GM12875 (cell line): ENCODE measurements around the gene CYTH1.
A peak's percentile ranks its signal among the peaks of the same experiment; 100 is the strongest.

ENCODE experiments used
- H3K4me3 ChIP-seq: one replicate; pipeline ENCODE4 v1.5.1; 2011; ENCODE audit warnings: low read depth, low read length, control low read depth
- CTCF ChIP-seq: IDR thresholded peaks from 2 replicates; pipeline ENCODE4 v1.5.1; 2011; ENCODE audit warnings: low read depth, mild to moderate bottlenecking, control low read depth, inconsistent platforms, low read length, moderate library complexity, borderline replicate concordance; ENCODE audit not compliant: insufficient read depth

Gene CYTH1

DNA sequence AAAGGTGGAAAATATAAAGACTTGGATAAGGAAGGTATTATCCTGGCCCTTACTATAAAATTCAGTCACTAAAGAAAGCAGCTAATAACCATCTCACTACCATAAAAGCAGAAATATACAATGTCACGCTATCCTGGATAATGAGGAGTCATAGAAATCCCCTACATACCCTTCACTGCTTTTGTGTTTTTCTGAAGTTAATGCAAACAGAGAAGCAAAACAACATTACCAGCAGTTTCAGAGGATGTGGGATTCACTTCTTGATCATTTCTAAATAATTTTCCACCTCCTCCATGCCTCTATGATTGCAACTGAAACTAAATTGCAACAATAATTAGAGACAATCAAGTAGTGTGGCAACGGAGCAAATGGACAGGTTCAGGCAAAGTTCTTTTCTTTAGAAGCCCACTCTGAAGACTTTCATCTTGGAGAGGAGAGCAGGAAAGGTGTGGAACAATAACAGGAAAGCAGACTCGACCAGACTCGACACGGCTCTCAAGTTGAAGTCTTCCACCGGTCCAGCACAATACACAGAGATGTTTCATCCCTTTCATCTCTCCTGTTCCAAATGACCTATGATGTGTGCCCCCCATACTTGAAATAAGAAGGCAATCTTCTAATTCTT lies 10.2 kb downstream of the CYTH1 start:
- TF ChIP-seq CTCF: no peak
- no peak overlapping the region for H3K4me3 ChIP-seq

GRCh38 chr17:78769196-78769773 lies 12.8 kb downstream of the CYTH1 start:
- no peak overlapping the region for H3K4me3 ChIP-seq
- peak; percentile 52 for TF ChIP-seq CTCF

DNA sequence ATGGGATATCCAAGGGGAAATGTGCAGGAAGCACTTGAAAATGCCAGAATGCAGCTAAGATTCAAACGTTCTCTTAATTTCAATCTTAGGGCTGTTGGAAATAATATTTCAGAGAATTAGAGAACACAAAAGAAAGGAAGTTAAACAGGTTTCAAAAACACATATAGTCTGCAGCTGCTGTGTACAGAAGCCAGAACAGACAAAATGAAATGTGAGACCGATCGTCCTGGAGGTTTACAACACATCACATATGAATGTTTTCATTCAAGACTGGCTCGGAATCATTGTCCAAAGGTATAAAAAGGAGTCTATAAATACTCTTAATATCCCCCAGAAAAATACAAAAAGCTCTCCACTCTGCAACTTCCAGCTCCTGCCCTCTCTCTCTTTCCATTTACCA lies 14.3 kb downstream of the CYTH1 start:
- no peak overlapping the region for H3K4me3 ChIP-seq
- TF ChIP-seq CTCF: no peak

DNA sequence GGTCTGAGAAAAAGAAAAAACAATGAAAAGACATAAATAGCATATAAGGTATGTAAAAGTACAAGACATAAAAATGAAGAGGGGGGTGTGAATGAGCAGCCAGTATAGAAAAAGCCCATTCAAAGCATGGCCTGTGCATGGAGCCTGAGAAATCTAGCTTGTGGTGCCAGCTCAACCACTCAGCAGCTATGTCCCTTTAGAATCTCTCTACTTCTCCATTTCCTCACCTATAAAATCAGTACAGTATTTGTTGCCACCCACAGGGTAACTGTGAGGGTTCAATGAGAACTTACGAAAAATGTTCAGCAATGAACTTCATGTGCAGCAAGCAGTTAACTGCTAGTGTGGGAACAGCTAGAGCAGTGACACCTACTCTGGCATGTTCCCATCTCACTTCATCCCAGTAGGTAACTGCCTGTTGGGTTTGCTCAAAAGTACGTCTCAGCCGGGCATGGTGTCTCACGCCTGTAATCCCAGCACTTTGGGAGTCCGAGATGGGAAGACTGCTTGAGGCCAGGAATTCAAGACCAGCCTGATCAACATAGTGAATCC lies 15.3 kb downstream of the CYTH1 start:
- TF ChIP-seq CTCF: no peak
- no peak overlapping the region for H3K4me3 ChIP-seq

GRCh38 chr17:78766225-78766624 lies 15.8 kb downstream of the CYTH1 start:
- no peak for TF ChIP-seq CTCF
- H3K4me3 ChIP-seq: no peak overlapping the region

DNA sequence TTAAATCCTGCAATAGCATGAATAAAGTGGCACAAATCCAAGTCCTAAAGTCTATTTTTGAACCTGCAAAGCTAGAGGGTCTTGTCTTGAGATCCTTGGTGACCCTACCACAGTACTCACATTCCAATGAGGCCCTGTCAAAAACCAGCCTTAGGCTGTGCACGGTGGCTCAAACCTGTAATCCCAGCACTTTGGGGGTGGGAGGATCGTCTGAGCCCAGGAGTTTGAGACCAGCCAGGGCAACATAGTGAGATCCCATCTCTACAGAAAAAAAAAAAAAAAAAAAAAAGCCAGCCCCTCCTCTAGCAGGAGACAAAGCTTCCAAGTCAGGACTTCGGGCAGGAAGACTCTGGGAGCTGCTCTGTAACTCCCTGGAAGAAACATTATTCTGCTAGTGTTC lies 16.3 kb downstream of the CYTH1 start:
- TF ChIP-seq CTCF: no peak
- H3K4me3 ChIP-seq: no peak overlapping the region

- TF ChIP-seq CTCF: no peak
- no peak overlapping the region for H3K4me3 ChIP-seq
These were observed 17.2 kb downstream of the CYTH1 start for GRCh38 chr17:78764871-78765270.
